GM19239 (cell line): ENCODE measurements around the gene ALPP.
"Not testable (repeated sequence)": the region's sequence is repeated elsewhere in the genome, so short reads cannot be mapped to it uniquely, and the experiment has no call there.

ENCODE experiments used
- DNase-seq: peaks from one replicate; pipeline ENCODE4 v3.0.0; 2011; ENCODE audit warnings: low spot score; ENCODE audit not compliant: insufficient read length
- FAIRE-seq: peaks from 2 replicates; lab custom pipeline; 2011; peaks lifted over from hg19 to GRCh38; lab: Jason Lieb, UNC

Gene ALPP

GRCh38 chr2:232378735-232379151 is at the start of gene ALPP:
ALPP (plus strand) TSS chr2:232378751; CDS start chr2:232378803, 52 bp downstream.
- FAIRE-seq: not testable (repeated sequence)

GRCh38 chr2:232329716-232330067 is 48.9 kb upstream of the ALPP start:
- no peak for FAIRE-seq

More at GRCh38 chr2:232378735-232379151, at the start of gene ALPP:
- DNase-seq: not testable (repeated sequence)

GRCh38 chr2:232330068-232330999 is 48.2 kb upstream of the ALPP start:
- no peak for FAIRE-seq
- no peak for DNase-seq

More at GRCh38 chr2:232329716-232330067, 48.9 kb upstream of the ALPP start:
- DNase-seq: no peak

GRCh38 chr2:232331061-232331460 is 47.5 kb upstream of the ALPP start:
- FAIRE-seq, DNase-seq: not testable (repeated sequence)

- DNase-seq, FAIRE-seq: not testable (repeated sequence)
These were observed 46.9 kb upstream of the ALPP start for GRCh38 chr2:232331641-232332040.

GRCh38 chr2:232332244-232332939 is 46.2 kb upstream of the ALPP start:
- not testable (repeated sequence) for FAIRE-seq, DNase-seq

GRCh38 chr2:232332940-232333259 is 45.7 kb upstream of the ALPP start:
- no peak for DNase-seq
- FAIRE-seq: no peak

GRCh38 chr2:232333361-232334135 is 45.0 kb upstream of the ALPP start:
- DNase-seq: no peak
- no peak for FAIRE-seq

GRCh38 chr2:232334136-232334884 is 44.2 kb upstream of the ALPP start:
- not testable (repeated sequence) for DNase-seq, FAIRE-seq

- not testable (repeated sequence) for FAIRE-seq, DNase-seq
These were observed 43.7 kb upstream of the ALPP start for GRCh38 chr2:232334885-232335205.

GRCh38 chr2:232335206-232335858 is 43.2 kb upstream of the ALPP start:
- not testable (repeated sequence) for DNase-seq, FAIRE-seq

- no peak for FAIRE-seq
These were observed 42.7 kb upstream of the ALPP start for GRCh38 chr2:232335859-232336215.

GRCh38 chr2:232336241-232336736 is 42.3 kb upstream of the ALPP start:
- FAIRE-seq (no peak), DNase-seq (no peak)

More at GRCh38 chr2:232335859-232336215, 42.7 kb upstream of the ALPP start:
- DNase-seq: no peak

- DNase-seq: no peak
- FAIRE-seq: peak; percentile 64
These were observed 41.4 kb upstream of the ALPP start for GRCh38 chr2:232336981-232337720.

GRCh38 chr2:232338094-232338758 is 40.3 kb upstream of the ALPP start:
- FAIRE-seq, DNase-seq: not testable (repeated sequence)

GRCh38 chr2:232338759-232339106 is 39.8 kb upstream of the ALPP start:
- no peak for DNase-seq
- no peak for FAIRE-seq

GRCh38 chr2:232339121-232340081 is 39.1 kb upstream of the ALPP start:
- FAIRE-seq: no peak
- no peak for DNase-seq
